ENCODE data around the gene CFAP410.

GRCh38 chr21:44372616-44373015 lies 33.4 kb upstream of the CFAP410 start:
- TF ChIP-seq USF1 (IDR thresholded peaks at IDR 0.05; ENCODE audit: borderline replicate concordance, low read depth) (no peak), CTCF (IDR thresholded peaks at IDR 0.05) (no peak), EP300 (IDR thresholded peaks at IDR 0.05; ENCODE audit: borderline replicate concordance in 1 of 2, low read depth in 1 of 2, low read length in 1 of 2) (no peak), POLR2AphosphoS5 (IDR thresholded peaks at IDR 0.05; ENCODE audit: low read depth, low read length) (no peak), RAD21 (IDR thresholded peaks at IDR 0.05; ENCODE audit: low read length) (no peak)
